ENCODE data around the gene PGLYRP1. TPM values are rescaled to one million over a fixed set of nuclear protein-coding genes. Genes with fewer than 3 reads are reported as not detected.

Gene PGLYRP1
- total RNA-seq, 1 experiment from 2014 or later = not detected

DNA sequence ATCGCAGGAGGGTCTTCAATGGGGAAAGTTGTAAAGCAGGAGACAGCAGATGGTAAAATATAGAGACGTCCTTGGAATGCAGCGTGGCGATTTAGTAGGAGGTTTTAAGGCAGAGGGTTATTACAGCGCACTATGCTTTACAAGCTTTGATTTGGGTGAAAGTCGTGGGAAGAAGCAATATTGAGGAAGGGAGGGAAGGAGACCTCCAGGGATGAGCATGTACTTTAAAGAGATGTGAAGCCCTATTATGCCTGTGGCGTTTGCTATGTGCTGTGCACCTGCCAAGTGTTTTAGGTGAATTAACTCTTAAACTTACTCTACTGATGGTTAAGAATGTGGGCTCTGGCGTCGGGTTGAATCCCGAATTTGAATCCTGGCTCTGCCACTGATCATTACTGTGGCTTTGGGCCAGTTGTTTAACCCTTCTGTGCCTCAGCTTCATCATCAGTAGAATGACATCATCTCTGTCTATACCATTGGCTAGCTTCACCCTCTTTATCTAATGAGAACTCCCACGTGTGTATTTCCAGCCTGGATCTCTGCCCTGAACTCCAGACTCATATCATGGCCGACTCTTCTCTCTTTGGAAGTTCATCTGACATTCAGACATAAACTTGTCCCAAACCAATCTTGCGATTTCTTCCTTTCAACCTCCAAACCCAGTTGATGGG, 27.0 kb downstream of the PGLYRP1 start:
- POLR2A ChIA-PET = interaction anchor here (0.8 to 1.4 kb wide), 7 partner anchors 10 to 179 kb away, joined by 3 to 6 read pairs (median 5); partner anchors contain the start of genes IRF2BP1 and SYMPK
- TF ChIP-seq, protein P1, sequence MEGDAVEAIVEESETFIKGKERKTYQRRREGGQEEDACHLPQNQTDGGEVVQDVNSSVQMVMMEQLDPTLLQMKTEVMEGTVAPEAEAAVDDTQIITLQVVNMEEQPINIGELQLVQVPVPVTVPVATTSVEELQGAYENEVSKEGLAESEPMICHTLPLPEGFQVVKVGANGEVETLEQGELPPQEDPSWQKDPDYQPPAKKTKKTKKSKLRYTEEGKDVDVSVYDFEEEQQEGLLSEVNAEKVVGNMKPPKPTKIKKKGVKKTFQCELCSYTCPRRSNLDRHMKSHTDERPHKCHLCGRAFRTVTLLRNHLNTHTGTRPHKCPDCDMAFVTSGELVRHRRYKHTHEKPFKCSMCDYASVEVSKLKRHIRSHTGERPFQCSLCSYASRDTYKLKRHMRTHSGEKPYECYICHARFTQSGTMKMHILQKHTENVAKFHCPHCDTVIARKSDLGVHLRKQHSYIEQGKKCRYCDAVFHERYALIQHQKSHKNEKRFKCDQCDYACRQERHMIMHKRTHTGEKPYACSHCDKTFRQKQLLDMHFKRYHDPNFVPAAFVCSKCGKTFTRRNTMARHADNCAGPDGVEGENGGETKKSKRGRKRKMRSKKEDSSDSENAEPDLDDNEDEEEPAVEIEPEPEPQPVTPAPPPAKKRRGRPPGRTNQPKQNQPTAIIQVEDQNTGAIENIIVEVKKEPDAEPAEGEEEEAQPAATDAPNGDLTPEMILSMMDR (IDR thresholded peaks at IDR 0.05 in 2 of 3, conservative IDR thresholded peaks at IDR 0.05 in 1 of 3; ENCODE audit: borderline replicate concordance in 1 of 3, insufficient read depth in 1 of 3, low read depth in 2 of 3, low read length in 2 of 3) = no peak
- TF ChIP-seq CEBPB (IDR thresholded peaks at IDR 0.05; ENCODE audit: low read depth) (no peak), JUND (IDR thresholded peaks at IDR 0.05) (no peak), SRF (IDR thresholded peaks at IDR 0.05; ENCODE audit: low read depth) (no peak), ZNF274 (IDR thresholded peaks at IDR 0.05; ENCODE audit: low read depth, low read length) (no peak), RAD21 (IDR thresholded peaks at IDR 0.05; ENCODE audit: low read depth) (no peak)
- TF ChIP-seq, protein P2, sequence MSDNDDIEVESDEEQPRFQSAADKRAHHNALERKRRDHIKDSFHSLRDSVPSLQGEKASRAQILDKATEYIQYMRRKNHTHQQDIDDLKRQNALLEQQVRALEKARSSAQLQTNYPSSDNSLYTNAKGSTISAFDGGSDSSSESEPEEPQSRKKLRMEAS (IDR thresholded peaks at IDR 0.05) = no peak
- peak overlapping the region; percentile 53 for H3K27ac ChIP-seq (ENCODE audit: low read depth, low read length)
- H2AFZ ChIP-seq (ENCODE audit: low read depth, low read length, poor library complexity, severe bottlenecking) = no peak overlapping the region
- H3K36me3 ChIP-seq (ENCODE audit: control insufficient read depth in 1 of 2, insufficient read depth in 2 of 2, low read length in 2 of 2) = no peaks in the 10 kb centered on the region
- intact Hi-C loops (cut with micrococcal nuclease) = no loop called here
- peaks cover 7 to 11% of the 10 kb centered on the region in 2 experiments; a peak in 3 of 4 replicates for H3K4me1 ChIP-seq (ENCODE audit: control insufficient read depth in 1 of 2, insufficient read depth in 2 of 2, low read length in 2 of 2)
- H3K9ac ChIP-seq (ENCODE audit: low read length) = peak overlapping the region; percentile 88
- RAD21 ChIA-PET (ENCODE audit: low non-redundant PET in 1 of 2, low total read pairs in 2 of 2, uncharacterized antibody in 2 of 2, unreplicated experiment in 2 of 2) = interaction anchor here in 1 of 2 experiments (1.5 kb wide), 1 partner anchor 93 kb away, joined by 4 read pairs; the partner anchor contains the start of gene MYPOP
- H3K27me3 ChIP-seq (ENCODE audit: insufficient read depth, low read length) = no peaks in the 10 kb centered on the region
- peak overlapping the region; percentile 92 for H3K4me2 ChIP-seq (ENCODE audit: low read length)
- peak overlapping the region; percentile 92 to 99 for H3K4me3 ChIP-seq (replicated peaks in 1 of 2; ENCODE audit: low read depth in 1 of 2, low read length in 2 of 2)
- BruUV-seq (replicated peaks) = TSS peak; percentile 84
- H4K20me1 ChIP-seq (ENCODE audit: insufficient read depth) = no peaks in the 10 kb centered on the region
- peaks cover 16% of the 10 kb centered on the region; the same call in 1 of the 2 replicates for H3K79me2 ChIP-seq (ENCODE audit: insufficient read depth, low read length)
- CTCF ChIA-PET = interaction anchor here (0.8 to 2.5 kb wide), 6 partner anchors 10 to 83 kb away, joined by 3 to 8 read pairs (median 4); no protein-coding TSS in a partner anchor
- no peaks in the 10 kb centered on the region for H3K9me2 ChIP-seq (ENCODE audit: insufficient read depth)
- ATAC-seq (no peak), DNase-seq (ENCODE audit: low read depth, low spot score) (no peak)
- H3K9me3 ChIP-seq (ENCODE audit: control insufficient read depth in 1 of 2, insufficient read depth in 1 of 2, low read depth in 1 of 2, low read length in 2 of 2) = no peaks in the 10 kb centered on the region

Measured in HCT116 (cell line).